SK-N-SH (cell line): Measurements from ENCODE around the gene DLD. TPM values are rescaled to one million over a fixed set of nuclear protein-coding genes. Genes with fewer than 3 reads are reported as not detected.

Source experiments
- CTCF ChIA-PET: fragments of 300-600, 350-600 bp; formaldehyde crosslinking; extraction: SDS; loops from one replicate; lab custom pipeline; 2021; lab: Yijun Ruan, JAX
- POLR2A ChIA-PET: fragments of 350-600 bp; sonication (Branson Sonifier 250); formaldehyde crosslinking; extraction: SDS; loops from one replicate; lab custom pipeline; 2020; ENCODE audit warnings: antibody characterized with exemption, inconsistent platforms; lab: Yijun Ruan, JAX
- DNase-seq: peaks from one replicate; pipeline ENCODE4 v3.0.0; 2012
- H2AFZ ChIP-seq: fragments of 200-600 bp; sonication (generic); 2 replicates; pipeline ENCODE4 v1.8.1; 2016; ENCODE audit warnings: antibody characterized with exemption, mild to moderate bottlenecking, low read depth
- H3F3A ChIP-seq: fragments of 200-600 bp; sonication (generic); replicated peaks from 2 replicates; pipeline ENCODE3; 2016; ENCODE audit warnings: antibody characterized with exemption, mild to moderate bottlenecking; ENCODE audit not compliant: insufficient read depth
- H3K27ac ChIP-seq, 2 experiments: fragments of 200-500 bp in 1 of 2; fragments of 200-600 bp in 1 of 2; sonication (Bioruptor generic) in 1 of 2; sonication (generic), shearing (Covaris generic) in 1 of 2; 2 replicates each; pipeline versions ENCODE4 v1.5.1 to v1.6.1; 2014 to 2016; ENCODE audit warnings: low read depth in 2 of 2, inconsistent platforms in 1 of 2, low read length in 1 of 2, mild to moderate bottlenecking in 1 of 2, mixed read lengths in 1 of 2
- H3K27me3 ChIP-seq: fragments of 200-600 bp; sonication (generic), shearing (Covaris generic); 2 replicates; pipeline ENCODE4 v1.6.1; 2016; ENCODE audit warnings: mixed run types; ENCODE audit not compliant: insufficient read depth
- H3K36me3 ChIP-seq, 2 experiments: fragments of 200-500 bp in 1 of 2; fragments of 200-600 bp in 1 of 2; sonication (Bioruptor generic) in 1 of 2; sonication (generic) in 1 of 2; replicated peaks in 1 of 2; 2 replicates each; pipeline versions ENCODE3 to v1.5.1; 2014 to 2016; ENCODE audit warnings: low read length in 1 of 2, mild to moderate bottlenecking in 1 of 2; ENCODE audit not compliant: insufficient read depth in 2 of 2, control insufficient read depth in 1 of 2
- H3K4me1 ChIP-seq, 2 experiments: fragments of 200-500 bp in 1 of 2; fragments of 200-600 bp in 1 of 2; sonication (Bioruptor generic) in 1 of 2; sonication (generic), shearing (Covaris generic) in 1 of 2; 2 replicates each; pipeline versions ENCODE4 v1.5.1 to v1.6.1; 2014 to 2016; ENCODE audit warnings: low read depth in 1 of 2, low read length in 1 of 2, mixed run types in 1 of 2; ENCODE audit not compliant: insufficient read depth in 2 of 2, control insufficient read depth in 1 of 2
- H3K4me2 ChIP-seq: fragments of 200-600 bp; sonication (generic), shearing (Covaris generic); 2 replicates; pipeline ENCODE4 v1.6.1; 2017; ENCODE audit warnings: mixed run types
- H3K4me3 ChIP-seq, 2 experiments: fragments of 200-500 bp in 1 of 2; fragments of 200-600 bp in 1 of 2; sonication (Bioruptor generic) in 1 of 2; sonication (generic), shearing (Covaris generic) in 1 of 2; 2 replicates each; pipeline versions ENCODE4 v1.5.1 to v1.8.1; 2014 to 2016; ENCODE audit warnings: low read depth in 2 of 2, inconsistent platforms in 1 of 2, low read length in 1 of 2, mild to moderate bottlenecking in 1 of 2, mixed read lengths in 1 of 2, moderate library complexity in 1 of 2
- H3K79me2 ChIP-seq: fragments of 200-600 bp; sonication (generic); 2 replicates; pipeline ENCODE4 v1.8.1; 2017; ENCODE audit warnings: mild to moderate bottlenecking; ENCODE audit not compliant: insufficient read depth
- H3K9ac ChIP-seq: fragments of 200-600 bp; sonication (generic); 2 replicates; pipeline ENCODE4 v1.6.1; 2017; ENCODE audit warnings: mixed run types
- H3K9me2 ChIP-seq: fragments of 200-600 bp; sonication (generic); 2 replicates; pipeline ENCODE4 v1.6.1; 2017; ENCODE audit warnings: mixed run types
- H3K9me3 ChIP-seq: fragments of 200-600 bp; sonication (generic); 2 replicates; pipeline ENCODE4 v1.6.1; 2017; ENCODE audit warnings: mixed run types, mild to moderate bottlenecking, moderate library complexity
- H4K20me1 ChIP-seq: fragments of 200-600 bp; sonication (generic); 2 replicates; pipeline ENCODE4 v1.6.1; 2017; ENCODE audit warnings: mild to moderate bottlenecking, mixed run types; ENCODE audit not compliant: insufficient read depth
- CTCF ChIP-seq: fragments of 200-600 bp; sonication (generic); IDR thresholded peaks from 2 replicates; pipeline ENCODE4 v1.6.1; 2017; ENCODE audit warnings: antibody characterized with exemption, mild to moderate bottlenecking, moderate library complexity
- ELF1 ChIP-seq: IDR thresholded peaks from 2 replicates; pipeline ENCODE4 v1.4.0; 2012
- EP300 ChIP-seq, 2 experiments: IDR thresholded peaks; 2 replicates each; pipeline versions ENCODE4 v1.4.0 to v1.6.1; 2012; ENCODE audit warnings: borderline replicate concordance in 1 of 2, low read depth in 1 of 2, low read length in 1 of 2
- EZH2phosphoT487 ChIP-seq: fragments of 200-600 bp; sonication (generic); IDR thresholded peaks from 2 replicates; pipeline ENCODE4 v1.6.1; 2017; ENCODE audit warnings: low read depth, mixed run types, mild to moderate bottlenecking, antibody characterized with exemption, moderate library complexity, borderline replicate concordance
- FOSL2 ChIP-seq: IDR thresholded peaks from 2 replicates; pipeline ENCODE4 v1.4.0; 2012; ENCODE audit warnings: low read depth, mild to moderate bottlenecking, moderate library complexity, borderline replicate concordance
- FOXJ3 ChIP-seq: sonication (generic); formaldehyde crosslinking; IDR thresholded peaks from 2 replicates; pipeline ENCODE4 v1.5.1; 2020; ENCODE audit warnings: mild to moderate bottlenecking, missing genetic modification reagents
- GABPA ChIP-seq: IDR thresholded peaks from 2 replicates; pipeline ENCODE4 v1.4.0; 2012; ENCODE audit warnings: low read depth, mild to moderate bottlenecking
- IRF3 ChIP-seq: fragments of 150-350 bp; IDR thresholded peaks from 2 replicates; pipeline ENCODE4 v1.6.1; 2016; ENCODE audit warnings: mild to moderate bottlenecking, low read depth, low read length
- JUND ChIP-seq: IDR thresholded peaks from 2 replicates; pipeline ENCODE4 v1.4.0; 2012
- MXI1 ChIP-seq: IDR thresholded peaks from 2 replicates; pipeline ENCODE4 v1.6.1; 2012; ENCODE audit warnings: mild to moderate bottlenecking, low read depth, low read length, improper control_type of control experiment
- NFIC ChIP-seq: IDR thresholded peaks from 2 replicates; pipeline ENCODE4 v1.4.0; 2012; ENCODE audit warnings: borderline replicate concordance
- POLR2AphosphoS5 ChIP-seq: IDR thresholded peaks from 2 replicates; pipeline ENCODE4 v1.6.1; 2012; ENCODE audit warnings: low read depth, low read length
- RXRA ChIP-seq: IDR thresholded peaks from 2 replicates; pipeline ENCODE4 v1.4.0; 2012; ENCODE audit warnings: low read depth, mild to moderate bottlenecking, borderline replicate concordance
- SIN3A ChIP-seq: IDR thresholded peaks from 2 replicates; pipeline ENCODE4 v1.6.1; 2012; ENCODE audit warnings: low read depth, mild to moderate bottlenecking, low read length, moderate library complexity, borderline replicate concordance
- SMC3 ChIP-seq: IDR thresholded peaks from 2 replicates; pipeline ENCODE4 v1.6.1; 2012; ENCODE audit warnings: low read depth, low read length, improper control_type of control experiment
- TAF1 ChIP-seq: IDR thresholded peaks from 2 replicates; pipeline ENCODE4 v1.6.1; 2012; ENCODE audit warnings: low read depth, mild to moderate bottlenecking, low read length, moderate library complexity, borderline replicate concordance
- TCF12 ChIP-seq: IDR thresholded peaks from 2 replicates; pipeline ENCODE4 v1.4.0; 2012
- TEAD4 ChIP-seq: IDR thresholded peaks from 2 replicates; pipeline ENCODE4 v1.4.0; 2012; ENCODE audit warnings: mild to moderate bottlenecking, borderline replicate concordance; ENCODE audit not compliant: insufficient read depth
- WGBS: methylation state at CpG from one replicate; pipeline ENCODE4 v1.1.6; 2017; ENCODE audit warnings: low lambda C conversion rate; 5-methylcytosine and 5-hydroxymethylcytosine counted together
- polyA plus RNA-seq, 3 experiments: library from polyadenylated mRNA; depleted of rRNA; stranded (reverse); fragments of >200 nt; gene quantifications; 2 replicates each; pipeline ENCODE4 v1.2.3, GENCODE V29; 2012
- TF ChIP-seq, protein P1 (sequence below): IDR thresholded peaks from 2 replicates; pipeline ENCODE4; 2012
- TF ChIP-seq, protein P2 (sequence below): IDR thresholded peaks from 2 replicates; pipeline ENCODE4 v1.4.0; 2012; ENCODE audit warnings: low read depth, borderline replicate concordance

Gene DLD
- polyA plus RNA-seq, 1 of the 3 experiments (the other 2 are of a cell fraction): 140 TPM

- Histone ChIP-seq H3K4me1 (peaks cover 0 to 8% of the 10 kb centered on the region in 2 experiments; a peak in 1 of 4 replicates), H2AFZ (no peak overlapping the region), H3K9ac (no peak overlapping the region), H3K9me3 (no peaks in the 10 kb centered on the region), H3K9me2 (no peaks in the 10 kb centered on the region), H3K27ac (0 out of 4 replicates have a peak overlapping the region, but pooled peaks of 1 of the 2 experiments have one; percentile 4), H4K20me1 (no peaks in the 10 kb centered on the region), H3F3A (peaks cover 15% of the 10 kb centered on the region), H3K4me2 (no peak overlapping the region), H3K79me2 (peaks cover 36% of the 10 kb centered on the region), H3K36me3 (peaks cover 79 to 87% of the 10 kb centered on the region in 2 experiments), H3K4me3 (no peak overlapping the region), H3K27me3 (no peaks in the 10 kb centered on the region)
- no peak for TF ChIP-seq RXRA
- no peak for TF ChIP-seq EP300 (IDR thresholded peaks at IDR 0.05; ENCODE audit: borderline replicate concordance in 1 of 2, low read depth in 1 of 2, low read length in 1 of 2)
- TF ChIP-seq FOSL2: peak; percentile 59; the same call in 1 of the 2 replicates
- TF ChIP-seq TAF1: no peak
- TF ChIP-seq, protein P1, sequence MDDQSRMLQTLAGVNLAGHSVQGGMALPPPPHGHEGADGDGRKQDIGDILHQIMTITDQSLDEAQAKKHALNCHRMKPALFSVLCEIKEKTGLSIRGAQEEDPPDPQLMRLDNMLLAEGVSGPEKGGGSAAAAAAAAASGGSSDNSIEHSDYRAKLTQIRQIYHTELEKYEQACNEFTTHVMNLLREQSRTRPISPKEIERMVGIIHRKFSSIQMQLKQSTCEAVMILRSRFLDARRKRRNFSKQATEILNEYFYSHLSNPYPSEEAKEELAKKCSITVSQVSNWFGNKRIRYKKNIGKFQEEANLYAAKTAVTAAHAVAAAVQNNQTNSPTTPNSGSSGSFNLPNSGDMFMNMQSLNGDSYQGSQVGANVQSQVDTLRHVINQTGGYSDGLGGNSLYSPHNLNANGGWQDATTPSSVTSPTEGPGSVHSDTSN: peak; percentile 25; the same call in 1 of the 2 replicates
- peak; percentile 37 for TF ChIP-seq TCF12
- peak; percentile 12; the same call in 1 of the 2 replicates for TF ChIP-seq JUND
- TF ChIP-seq SMC3: no peak
- WGBS: 70% methylated on average over 2 of the region's 2 CpGs
- ChIA-PET CTCF (no interaction called here), POLR2A (no interaction called here)
- DNase-seq: no peak
Measured at GRCh38 chr7:107913851-107914250, 22.9 kb downstream of the DLD start.

DNA sequence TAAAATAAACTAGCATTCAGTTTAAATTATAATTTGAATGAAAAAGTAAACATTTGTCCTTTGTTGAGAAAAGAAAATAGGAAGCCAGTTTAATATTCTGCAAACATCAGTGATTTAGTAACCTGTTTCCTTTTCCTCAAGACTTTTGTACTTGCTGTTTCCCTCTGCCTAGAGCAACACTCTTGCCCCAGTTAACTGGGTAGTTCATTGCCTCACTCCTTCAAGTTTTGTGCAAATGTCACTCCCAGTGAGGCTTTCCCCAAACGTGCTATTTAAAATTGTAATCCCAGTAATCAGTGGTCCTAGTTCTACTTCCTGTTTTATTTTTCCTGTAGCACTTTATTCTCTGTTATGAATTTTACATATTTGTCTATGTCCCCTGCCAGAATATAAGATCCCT lies 23.8 kb downstream of the DLD start:
- Histone ChIP-seq H3K9ac (no peak overlapping the region), H3K79me2 (peaks cover 36% of the 10 kb centered on the region), H2AFZ (no peak overlapping the region), H3K4me1 (peaks cover 0 to 8% of the 10 kb centered on the region in 2 experiments; a peak in 1 of 4 replicates), H3F3A (peaks cover 23% of the 10 kb centered on the region), H3K27ac (no peak overlapping the region; a peak in 1 of 4 replicates), H3K36me3 (peaks cover 79 to 88% of the 10 kb centered on the region in 2 experiments), H3K4me3 (no peak overlapping the region), H3K27me3 (no peaks in the 10 kb centered on the region), H3K4me2 (no peak overlapping the region), H3K9me2 (no peaks in the 10 kb centered on the region), H4K20me1 (no peaks in the 10 kb centered on the region), H3K9me3 (no peaks in the 10 kb centered on the region)
- WGBS: 86% methylated on average over 1 of the region's 1 CpG
- no peak for TF ChIP-seq JUND
- TF ChIP-seq NFIC: no peak
- TF ChIP-seq, protein P2, sequence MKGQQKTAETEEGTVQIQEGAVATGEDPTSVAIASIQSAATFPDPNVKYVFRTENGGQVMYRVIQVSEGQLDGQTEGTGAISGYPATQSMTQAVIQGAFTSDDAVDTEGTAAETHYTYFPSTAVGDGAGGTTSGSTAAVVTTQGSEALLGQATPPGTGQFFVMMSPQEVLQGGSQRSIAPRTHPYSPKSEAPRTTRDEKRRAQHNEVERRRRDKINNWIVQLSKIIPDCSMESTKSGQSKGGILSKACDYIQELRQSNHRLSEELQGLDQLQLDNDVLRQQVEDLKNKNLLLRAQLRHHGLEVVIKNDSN: no peak
- no peak for TF ChIP-seq IRF3
- TF ChIP-seq EZH2phosphoT487: no peak
- TF ChIP-seq SIN3A: no peak
- no peak for TF ChIP-seq POLR2AphosphoS5
- TF ChIP-seq GABPA: no peak
- no peak for TF ChIP-seq FOSL2
- no peak for TF ChIP-seq TAF1
- TF ChIP-seq MXI1: no peak
- TF ChIP-seq FOXJ3 (CRISPR knock-in tag): no peak
- TF ChIP-seq TEAD4: no peak
- no peak for TF ChIP-seq RXRA
- TF ChIP-seq ELF1: no peak
- no peak for TF ChIP-seq CTCF
- no peak for DNase-seq
- ChIA-PET CTCF (interaction anchor here (1.0 kb wide), 1 partner anchor 231 kb away, joined by 4 read pairs; no protein-coding TSS in a partner anchor), POLR2A (no interaction called here)
